Measurements from ENCODE around the gene ADAM23.

The ADAM23 gene

GRCh38 chr2:206480161-206480560, 36.8 kb downstream of the ADAM23 start:
- no peak for DNase-seq
- Histone ChIP-seq H3K36me3 (no peaks in the 10 kb centered on the region), H3K27me3 (no peaks in the 10 kb centered on the region), H3K4me3 (ENCODE audit: low read depth, low read length) (no peak overlapping the region), H3K4me1 (no peaks in the 10 kb centered on the region), H3K9me3 (no peaks in the 10 kb centered on the region)
- no peak for TF ChIP-seq CTCF (IDR thresholded peaks at IDR 0.05; ENCODE audit: low read depth, low read length)

GRCh38 chr2:206480620-206481019, 37.3 kb downstream of the ADAM23 start:
- no peaks in the 10 kb centered on the region for H3K27me3 ChIP-seq
- H3K4me3 ChIP-seq (ENCODE audit: low read depth, low read length), result no peak overlapping the region
- no peaks in the 10 kb centered on the region for H3K36me3 ChIP-seq
- H3K4me1 ChIP-seq, result no peaks in the 10 kb centered on the region
- no peaks in the 10 kb centered on the region for H3K9me3 ChIP-seq
- no peak for DNase-seq
- TF ChIP-seq CTCF (IDR thresholded peaks at IDR 0.05; ENCODE audit: low read depth, low read length), result no peak

GRCh38 chr2:206481056-206481455, 37.7 kb downstream of the ADAM23 start:
- Histone ChIP-seq H3K4me3 (ENCODE audit: low read depth, low read length) (no peak overlapping the region), H3K27me3 (no peaks in the 10 kb centered on the region), H3K36me3 (no peaks in the 10 kb centered on the region), H3K9me3 (no peaks in the 10 kb centered on the region), H3K4me1 (no peaks in the 10 kb centered on the region)
- no peak for DNase-seq
- no peak for TF ChIP-seq CTCF (IDR thresholded peaks at IDR 0.05; ENCODE audit: low read depth, low read length)

GRCh38 chr2:206482123-206482522, 38.8 kb downstream of the ADAM23 start:
- Histone ChIP-seq H3K36me3 (no peaks in the 10 kb centered on the region), H3K27me3 (no peaks in the 10 kb centered on the region), H3K4me3 (ENCODE audit: low read depth, low read length) (no peak overlapping the region), H3K4me1 (no peaks in the 10 kb centered on the region), H3K9me3 (no peaks in the 10 kb centered on the region)
- DNase-seq, result no peak
- no peak for TF ChIP-seq CTCF (IDR thresholded peaks at IDR 0.05; ENCODE audit: low read depth, low read length)

GRCh38 chr2:206482633-206483032, 39.3 kb downstream of the ADAM23 start:
- no peaks in the 10 kb centered on the region for H3K27me3 ChIP-seq
- DNase-seq, result no peak
- no peak overlapping the region for H3K4me3 ChIP-seq (ENCODE audit: low read depth, low read length)
- no peak for TF ChIP-seq CTCF (IDR thresholded peaks at IDR 0.05; ENCODE audit: low read depth, low read length)
- no peaks in the 10 kb centered on the region for H3K9me3 ChIP-seq
- no peaks in the 10 kb centered on the region for H3K36me3 ChIP-seq
- no peaks in the 10 kb centered on the region for H3K4me1 ChIP-seq

- Histone ChIP-seq H3K27me3 (no peaks in the 10 kb centered on the region), H3K4me1 (no peaks in the 10 kb centered on the region), H3K36me3 (no peaks in the 10 kb centered on the region; the same call in 1 of the 2 replicates), H3K4me3 (ENCODE audit: low read depth, low read length) (no peak overlapping the region), H3K9me3 (no peaks in the 10 kb centered on the region)
- no peak for DNase-seq
- TF ChIP-seq CTCF (IDR thresholded peaks at IDR 0.05; ENCODE audit: low read depth, low read length), result no peak
Measured at GRCh38 chr2:206488053-206488452, 44.7 kb downstream of the ADAM23 start.

Measured in BE2C (cell line).